ENCODE data around the gene NEAT1. TPM values are rescaled to one million over a fixed set of nuclear protein-coding genes. Genes with fewer than 3 reads are reported as not detected.

Gene NEAT1
- total RNA-seq, 1 donor from 2014 or later = 269 TPM

GRCh38 chr11:65377777-65378176, 44.8 kb upstream of the NEAT1 start:
- Mint-ChIP-seq H3K27ac (no peak overlapping the region), H3K36me3 (no peaks in the 10 kb centered on the region), H3K4me3 (no peak overlapping the region), H3K4me1 (peaks cover 14% of the 10 kb centered on the region), H3K27me3 (ENCODE audit: low read depth) (no peaks in the 10 kb centered on the region), H3K9me3 (no peaks in the 10 kb centered on the region)
- no peak for DNase-seq (ENCODE audit: low spot score in 2 of 2, unreplicated experiment in 2 of 2)
- TF ChIP-seq CTCF (IDR thresholded peaks at IDR 0.05; ENCODE audit: unreplicated experiment) = peak; percentile 36

- H3K9me3 Mint-ChIP-seq = no peaks in the 10 kb centered on the region
- peaks cover 20% of the 10 kb centered on the region for H3K4me1 Mint-ChIP-seq
- DNase-seq (ENCODE audit: low spot score in 2 of 2, unreplicated experiment in 2 of 2) = no peak
- no peak overlapping the region for H3K27ac Mint-ChIP-seq
- no peaks in the 10 kb centered on the region for H3K36me3 Mint-ChIP-seq
- no peak for TF ChIP-seq CTCF (IDR thresholded peaks at IDR 0.05; ENCODE audit: unreplicated experiment)
- no peaks in the 10 kb centered on the region for H3K27me3 Mint-ChIP-seq (ENCODE audit: low read depth)
- H3K4me3 Mint-ChIP-seq = no peak overlapping the region
Observed at GRCh38 chr11:65378208-65378927, 44.2 kb upstream of the NEAT1 start.

GRCh38 chr11:65378928-65379638, 43.5 kb upstream of the NEAT1 start:
- Mint-ChIP-seq H3K27me3 (ENCODE audit: low read depth) (no peaks in the 10 kb centered on the region), H3K4me1 (peaks cover 25% of the 10 kb centered on the region), H3K9me3 (no peaks in the 10 kb centered on the region), H3K36me3 (no peaks in the 10 kb centered on the region), H3K27ac (no peak overlapping the region), H3K4me3 (no peak overlapping the region)
- TF ChIP-seq CTCF (IDR thresholded peaks at IDR 0.05; ENCODE audit: unreplicated experiment) = no peak
- no peak for DNase-seq (ENCODE audit: low spot score in 2 of 2, unreplicated experiment in 2 of 2)

- Mint-ChIP-seq H3K4me3 (no peak overlapping the region), H3K36me3 (no peaks in the 10 kb centered on the region), H3K4me1 (peaks cover 31% of the 10 kb centered on the region), H3K9me3 (no peaks in the 10 kb centered on the region), H3K27me3 (ENCODE audit: low read depth) (no peaks in the 10 kb centered on the region), H3K27ac (peak overlapping the region; percentile 30)
- no peak for DNase-seq (ENCODE audit: low spot score in 2 of 2, unreplicated experiment in 2 of 2)
- no peak for TF ChIP-seq CTCF (IDR thresholded peaks at IDR 0.05; ENCODE audit: unreplicated experiment)
Observed at GRCh38 chr11:65379698-65380459, 42.7 kb upstream of the NEAT1 start.

GRCh38 chr11:65380460-65381119, 42.0 kb upstream of the NEAT1 start:
- no peak overlapping the region for H3K4me3 Mint-ChIP-seq
- H3K27ac Mint-ChIP-seq = peak overlapping the region; percentile 30
- DNase-seq (ENCODE audit: low spot score in 2 of 2, unreplicated experiment in 2 of 2) = no peak
- H3K4me1 Mint-ChIP-seq = peaks cover 32% of the 10 kb centered on the region
- H3K9me3 Mint-ChIP-seq = no peaks in the 10 kb centered on the region
- H3K36me3 Mint-ChIP-seq = no peaks in the 10 kb centered on the region
- no peaks in the 10 kb centered on the region for H3K27me3 Mint-ChIP-seq (ENCODE audit: low read depth)
- TF ChIP-seq CTCF (IDR thresholded peaks at IDR 0.05; ENCODE audit: unreplicated experiment) = no peak
